Measurements from ENCODE around the gene TMEM8B.
"Not testable (repeated sequence)": the region's sequence is repeated elsewhere in the genome, so short reads cannot be mapped to it uniquely, and the experiment has no call there.

TMEM8B gene

DNA sequence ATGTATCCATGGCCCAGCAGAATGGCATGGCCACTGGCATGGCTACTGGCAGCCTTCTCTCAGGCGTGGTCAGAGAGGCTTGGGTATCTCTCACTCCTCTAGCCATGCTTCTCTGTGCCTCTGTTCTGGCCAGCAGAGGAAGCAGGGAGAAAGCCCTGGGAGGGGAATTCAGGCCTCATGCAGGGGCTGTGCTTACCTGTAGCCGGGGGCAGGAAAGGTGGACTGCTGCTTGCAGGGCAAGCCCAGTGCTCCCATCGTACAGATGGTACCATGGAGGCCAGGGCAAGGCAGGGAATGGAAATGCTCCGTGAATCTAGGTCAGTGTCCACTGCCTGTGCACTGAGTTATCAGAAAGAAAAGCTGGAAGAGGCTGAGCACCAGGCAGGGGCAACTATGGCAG is 38.5 kb downstream of the TMEM8B start:
- no peak for DNase-seq

DNA sequence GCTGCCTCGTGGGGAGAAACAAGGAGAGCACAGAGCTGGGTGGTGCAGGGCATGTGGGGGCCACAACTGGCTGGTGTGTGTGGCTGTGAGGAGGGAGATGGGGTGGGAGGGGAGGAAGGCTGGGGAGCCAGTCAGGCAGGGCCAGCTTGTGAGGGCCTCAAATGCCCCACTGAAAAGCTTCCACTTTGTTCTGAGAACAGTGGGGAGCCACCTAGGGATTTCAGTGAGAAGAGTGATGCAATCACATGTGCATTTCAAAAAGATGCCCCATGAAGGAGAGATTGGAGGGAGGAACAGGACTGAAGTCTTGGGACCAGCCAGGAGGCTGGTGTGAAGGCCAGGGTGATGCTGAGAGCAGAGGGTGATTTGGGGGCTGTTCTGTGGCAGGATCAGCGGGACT is 39.9 kb downstream of the TMEM8B start:
- no peak for DNase-seq

DNA sequence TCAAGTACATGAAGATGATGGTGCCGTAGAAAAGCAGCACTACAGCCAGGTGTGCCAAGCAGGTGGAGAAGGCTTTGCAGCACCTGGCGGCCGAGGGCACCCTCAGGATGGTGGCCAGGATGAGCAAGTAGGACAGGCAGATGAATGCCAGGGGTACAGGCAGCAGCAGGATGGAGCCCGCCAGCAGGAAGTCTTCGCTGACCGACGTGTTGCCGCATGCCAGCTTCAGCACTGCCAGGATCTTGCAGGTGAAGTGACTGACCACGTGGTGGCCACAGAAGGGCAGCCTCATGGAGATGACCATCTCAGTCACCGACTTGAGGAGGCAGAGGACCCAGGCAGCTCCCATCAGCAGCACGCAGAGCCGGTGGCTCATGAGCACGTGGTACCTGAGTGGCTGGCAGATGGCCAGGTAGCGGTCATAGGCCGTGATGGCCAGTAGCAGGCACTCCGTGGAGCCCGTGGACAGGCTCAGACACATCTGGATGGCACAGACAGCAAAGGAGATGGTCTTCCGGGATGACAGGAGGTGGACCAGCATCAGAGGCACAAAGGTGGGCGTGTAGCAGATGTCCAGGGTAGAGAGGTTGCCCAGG is 40.7 kb downstream of the TMEM8B start:
- DNase-seq: no peak

DNA sequence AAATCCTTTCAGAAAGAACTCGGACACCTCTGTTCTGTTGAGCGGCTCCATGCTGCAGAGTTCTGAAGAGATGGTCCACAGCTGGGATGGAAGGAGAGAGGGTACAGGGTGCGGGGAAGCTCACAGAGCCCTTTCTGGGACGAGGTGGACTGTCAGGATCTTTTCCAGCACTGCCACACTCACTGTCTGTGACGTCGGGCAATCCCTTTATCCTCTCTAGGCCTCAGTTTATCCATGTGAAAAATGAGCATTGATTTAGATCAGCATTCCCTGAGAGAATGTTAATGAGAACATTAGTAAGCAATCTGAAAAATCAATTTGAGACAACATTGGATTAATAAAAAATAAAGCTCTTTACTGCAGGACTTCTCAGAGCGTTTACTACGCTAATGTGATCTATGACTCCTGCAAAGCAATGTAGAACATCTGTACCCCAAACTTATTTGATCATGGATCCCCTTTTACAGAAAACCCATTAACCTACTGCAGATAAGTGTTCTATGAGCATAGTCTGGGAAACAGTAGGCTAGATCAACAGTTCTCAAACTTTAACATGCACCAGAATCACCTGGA is 41.4 kb downstream of the TMEM8B start, which contains the start of gene OR13J1:
Gene OR13J1 (minus strand): TSS at position 51 of the 573 bp plus-strand sequence. CDS start 0 bp downstream, at position 51.
- no peak for DNase-seq

DNA sequence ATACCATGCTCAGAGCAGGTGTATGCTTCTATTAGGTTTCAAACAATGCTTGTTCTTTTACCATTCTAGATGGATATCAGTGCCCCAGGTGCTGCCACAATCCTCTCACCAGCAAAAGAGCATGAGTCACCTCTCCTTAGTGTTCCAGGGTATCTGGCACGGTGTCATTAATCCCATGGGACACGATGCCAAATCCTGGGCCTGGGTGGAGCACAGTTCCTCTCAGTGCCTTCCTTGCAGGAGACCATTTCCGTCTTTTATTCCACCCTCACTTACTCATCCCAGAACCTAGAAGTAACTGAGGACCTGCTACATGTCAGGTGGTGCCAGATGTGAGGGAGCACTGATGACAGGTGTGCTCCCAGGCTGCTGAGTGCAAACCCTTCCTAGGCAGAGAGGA is 42.5 kb downstream of the TMEM8B start:
- no peak for DNase-seq

DNA sequence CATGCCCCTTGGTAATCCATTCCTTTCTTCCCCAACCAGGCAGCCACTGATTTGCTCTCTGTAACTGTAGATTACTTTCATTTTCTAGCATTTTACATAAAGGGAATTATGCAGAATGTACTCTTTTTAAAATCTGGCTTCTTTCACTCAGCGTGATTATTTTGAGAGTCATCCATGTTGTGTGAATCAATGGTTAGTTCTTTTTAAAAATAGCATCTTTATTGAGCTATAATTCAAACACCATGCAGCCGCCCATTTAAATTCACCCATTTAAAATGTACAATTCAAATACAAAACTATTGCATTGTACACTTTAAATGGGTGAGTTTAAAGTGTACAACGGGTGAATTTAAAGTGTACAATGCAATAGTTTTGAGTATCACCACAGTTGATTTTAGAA is 43.5 kb downstream of the TMEM8B start:
- DNase-seq: no peak

DNA sequence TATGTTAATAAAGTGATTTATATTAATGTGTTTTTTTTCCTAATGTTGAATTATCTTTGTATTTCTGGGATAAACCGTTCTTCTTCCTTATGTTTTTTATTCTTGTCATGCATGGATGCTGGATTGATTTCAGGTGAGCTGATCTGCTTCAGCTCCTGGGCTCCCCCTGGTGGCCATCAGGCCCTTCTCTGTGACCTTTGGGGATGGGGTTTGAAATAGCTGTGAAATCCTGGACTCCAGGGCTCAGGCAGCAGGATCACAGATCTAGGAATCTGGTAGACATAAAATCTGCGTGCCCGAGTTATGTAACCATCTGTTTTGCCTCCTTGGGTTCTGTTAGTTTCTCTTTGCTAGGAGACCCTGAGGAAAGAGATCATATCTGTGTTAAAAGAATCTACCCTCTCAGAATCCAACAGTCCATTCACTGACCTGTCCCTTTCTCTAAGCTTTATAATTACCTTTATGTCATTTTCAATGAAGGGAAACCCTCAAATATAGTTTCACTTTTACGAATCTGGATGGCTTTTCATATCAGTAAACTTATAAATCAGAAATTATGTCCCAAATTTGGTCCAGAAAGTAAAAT is 53.3 kb downstream of the TMEM8B start:
- peak; percentile 84 for DNase-seq

DNA sequence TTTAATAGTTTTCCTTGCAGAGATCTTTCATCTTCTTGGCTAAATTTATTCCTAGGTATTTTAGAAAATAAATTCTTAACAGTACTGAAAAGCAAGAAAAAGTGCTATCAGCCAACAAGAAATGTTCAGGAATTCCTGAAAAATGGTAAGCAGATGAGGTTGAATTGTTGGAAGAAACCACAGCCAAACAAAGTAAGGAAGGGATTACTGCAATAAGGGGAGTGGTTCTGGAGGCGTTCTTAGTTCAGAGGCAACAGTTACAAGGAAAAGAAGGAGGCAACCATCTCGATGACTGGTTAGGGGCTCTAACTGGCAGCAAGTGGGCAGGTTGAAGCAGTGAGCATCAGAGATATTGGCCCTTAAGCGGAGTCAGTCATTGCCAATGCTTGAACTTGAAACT is 54.0 kb downstream of the TMEM8B start:
- DNase-seq: no peak

DNA sequence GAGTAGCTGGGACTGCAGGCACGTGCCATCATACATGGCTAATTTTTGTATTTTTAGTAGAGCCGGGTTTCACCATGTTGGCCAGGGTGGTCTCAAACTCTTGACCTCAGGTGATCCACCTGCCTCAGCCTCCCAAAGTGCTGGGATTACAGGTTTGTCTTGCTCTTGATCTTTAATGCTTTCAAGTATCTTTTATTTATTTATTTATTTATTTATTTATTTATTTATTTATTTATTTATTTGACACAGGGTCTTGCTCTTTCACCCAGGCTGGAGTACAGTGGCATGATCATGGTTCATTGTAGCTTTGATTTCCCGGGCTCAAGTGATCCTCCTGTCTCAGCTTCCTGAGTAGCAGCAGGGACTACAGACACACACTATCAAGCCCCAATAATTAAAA is 55.9 kb downstream of the TMEM8B start:
- DNase-seq: not testable (repeated sequence)

DNA sequence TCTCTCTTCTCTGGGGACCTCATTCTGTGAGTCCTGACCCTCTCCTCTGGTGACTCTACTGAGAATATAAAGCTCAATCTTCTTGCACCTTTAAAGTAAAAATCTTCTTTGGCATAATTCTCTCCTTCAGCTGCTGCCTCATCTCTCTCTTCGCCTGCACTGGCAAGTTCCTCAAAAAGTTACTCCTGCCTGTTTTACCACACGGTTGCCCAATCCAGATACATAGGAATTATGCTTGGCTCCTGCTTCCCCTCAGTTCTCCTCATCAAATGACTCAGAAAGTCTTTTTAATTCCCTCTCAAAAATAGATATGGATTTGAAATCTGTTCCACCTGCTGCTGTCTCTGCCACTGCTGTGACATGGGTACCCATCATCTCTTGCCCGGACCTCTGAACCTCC is 62.6 kb downstream of the TMEM8B start:
- DNase-seq: no peak

DNA sequence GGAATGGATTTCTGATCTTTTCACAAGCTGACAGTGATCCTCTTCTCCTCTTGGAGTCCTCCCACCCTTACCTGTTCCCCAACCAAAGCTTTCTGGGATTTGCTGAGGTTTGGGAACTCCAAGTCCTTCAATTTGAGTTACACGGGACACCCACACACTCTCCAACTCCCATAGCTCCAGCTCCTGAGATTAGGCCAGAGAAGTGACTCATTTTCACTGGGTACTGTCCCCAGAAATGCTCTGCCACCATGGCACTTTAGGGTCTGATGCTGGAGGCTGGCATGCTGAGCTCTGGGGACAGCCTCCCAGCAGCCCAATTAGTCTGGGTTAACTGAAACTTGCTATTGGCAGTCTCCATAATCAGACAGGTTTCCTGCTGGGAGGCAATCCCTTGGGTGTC is 63.0 kb downstream of the TMEM8B start:
- no peak for DNase-seq

DNA sequence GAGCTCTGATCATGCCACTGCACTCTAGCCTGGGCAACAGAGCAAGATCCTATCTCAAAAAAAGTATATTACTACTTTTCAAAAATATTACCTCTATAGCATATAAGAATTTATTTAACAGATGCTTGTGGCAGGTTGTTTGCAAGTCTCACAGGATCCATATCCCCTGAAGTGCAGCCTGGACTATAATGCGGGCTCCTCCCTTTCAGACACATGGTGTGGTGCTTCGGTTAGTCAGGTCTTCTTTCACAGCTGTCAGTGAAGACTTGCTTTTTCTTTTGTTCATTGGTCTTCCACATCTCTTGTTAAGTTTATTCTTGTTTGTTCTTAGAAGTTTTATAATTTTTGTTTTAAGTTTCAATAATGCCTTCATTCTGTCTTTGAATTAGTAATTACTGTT is 67.5 kb downstream of the TMEM8B start:
- no peak for DNase-seq

DNA sequence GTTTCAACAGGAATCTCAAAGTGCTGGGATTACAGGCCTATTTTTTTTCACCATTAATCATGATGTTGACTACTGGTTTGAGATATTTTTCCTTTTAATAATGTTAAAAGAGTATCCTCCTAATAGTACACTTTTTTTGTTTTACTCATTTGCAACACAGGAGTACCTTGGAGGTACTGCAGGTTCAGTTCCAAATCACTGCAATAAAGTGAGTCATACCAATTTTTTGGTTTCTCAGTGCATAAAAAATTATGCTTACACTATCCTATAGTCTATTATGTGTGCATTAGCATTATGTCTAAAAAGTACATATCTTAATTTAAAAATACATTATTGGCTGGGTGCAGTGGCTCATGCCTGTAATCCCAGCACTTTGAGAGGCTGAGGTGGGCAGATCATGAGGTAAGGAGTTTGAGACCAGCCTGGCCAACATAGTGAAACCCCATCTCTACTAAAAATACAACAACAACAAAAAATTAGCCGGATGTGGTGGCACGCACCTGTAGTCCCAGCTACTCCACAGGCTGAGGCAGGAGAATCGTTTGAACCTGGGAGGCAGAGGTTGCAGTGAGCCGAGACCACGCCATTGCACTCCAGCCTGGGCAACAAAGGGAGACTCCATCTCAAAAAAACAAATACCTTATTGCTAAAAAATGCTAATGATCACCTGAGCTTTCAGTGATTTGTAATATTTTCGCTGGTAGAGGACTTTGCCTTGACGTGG is 68.5 kb downstream of the TMEM8B start:
- not testable (repeated sequence) for DNase-seq

DNA sequence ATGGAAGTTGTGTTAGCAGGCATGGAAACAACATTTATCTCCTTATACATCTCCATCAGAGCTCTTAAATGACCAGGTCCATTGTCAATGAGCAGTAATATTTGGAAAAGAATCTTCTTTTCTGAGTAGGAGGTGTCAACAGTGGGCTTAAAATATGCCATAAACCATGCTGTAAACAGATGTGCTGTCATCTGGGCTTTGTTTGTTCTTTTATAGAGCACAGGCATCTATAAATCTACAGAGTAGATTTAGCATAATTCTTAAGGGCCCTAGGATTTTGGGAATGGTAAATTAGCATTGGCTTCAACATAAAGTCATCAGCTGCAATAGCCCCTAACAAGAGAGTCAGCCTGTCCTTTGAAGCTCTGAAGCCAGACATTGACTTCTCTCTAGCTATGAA is 69.3 kb downstream of the TMEM8B start:
- no peak for DNase-seq

DNA sequence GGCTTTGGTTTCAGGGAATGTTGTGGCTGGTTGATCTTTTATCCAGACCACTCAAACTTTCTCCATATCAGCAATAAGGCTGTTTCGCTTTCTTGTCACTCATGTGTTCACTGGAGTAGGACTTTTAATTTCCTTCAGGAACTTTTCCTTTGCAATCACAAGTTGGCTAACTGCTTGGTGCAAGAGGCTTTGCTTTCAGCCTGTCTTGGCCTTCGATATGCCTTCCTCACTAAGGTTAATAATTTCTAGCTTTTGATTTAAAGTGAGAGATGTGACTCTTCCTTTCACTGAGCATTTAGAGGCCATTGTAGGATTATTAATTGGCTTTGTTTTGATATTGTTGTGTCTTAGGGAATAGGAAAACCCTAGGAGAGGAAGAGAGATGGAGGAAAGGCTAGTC is 70.0 kb downstream of the TMEM8B start:
- no peak for DNase-seq

DNA sequence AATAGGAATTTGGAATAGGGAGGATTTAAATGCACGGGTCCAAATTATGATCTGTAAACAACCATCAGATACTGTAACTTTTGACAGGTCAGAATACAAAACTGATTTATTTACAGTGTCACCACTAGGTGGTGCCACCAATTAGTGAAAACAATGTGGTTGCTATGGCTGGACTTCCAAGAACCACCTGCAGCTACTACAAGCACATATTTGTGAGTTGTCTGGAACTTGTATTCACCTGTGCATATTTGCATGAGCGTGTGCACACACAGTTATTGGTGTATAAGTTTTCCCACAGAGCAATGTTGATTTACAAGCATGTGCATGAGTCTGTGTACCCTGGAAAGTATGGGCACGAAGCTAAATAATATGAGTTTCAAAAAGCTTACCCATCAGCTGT is 74.0 kb downstream of the TMEM8B start:
- DNase-seq: no peak

DNA sequence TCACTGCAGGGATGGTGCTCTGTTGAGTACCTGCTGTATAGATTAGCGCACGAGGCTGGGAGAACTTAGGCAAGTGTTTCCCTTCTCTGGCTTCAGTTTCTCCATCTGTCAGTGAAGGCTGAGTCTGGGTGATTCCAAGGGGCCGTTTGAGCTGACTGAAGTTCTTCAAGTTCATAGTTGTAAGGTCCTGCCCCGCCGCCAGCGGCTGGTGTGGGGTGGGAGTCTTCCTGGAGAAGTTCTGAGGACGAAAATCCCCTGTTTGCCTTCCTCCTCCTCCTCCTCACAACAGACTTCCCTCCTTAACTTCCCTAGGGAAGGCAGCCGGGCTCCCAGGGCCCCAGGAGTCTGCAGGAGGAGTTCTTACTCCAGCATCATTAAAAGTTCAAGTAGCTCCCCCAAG is 75.3 kb downstream of the TMEM8B start:
- no peak for DNase-seq

DNA sequence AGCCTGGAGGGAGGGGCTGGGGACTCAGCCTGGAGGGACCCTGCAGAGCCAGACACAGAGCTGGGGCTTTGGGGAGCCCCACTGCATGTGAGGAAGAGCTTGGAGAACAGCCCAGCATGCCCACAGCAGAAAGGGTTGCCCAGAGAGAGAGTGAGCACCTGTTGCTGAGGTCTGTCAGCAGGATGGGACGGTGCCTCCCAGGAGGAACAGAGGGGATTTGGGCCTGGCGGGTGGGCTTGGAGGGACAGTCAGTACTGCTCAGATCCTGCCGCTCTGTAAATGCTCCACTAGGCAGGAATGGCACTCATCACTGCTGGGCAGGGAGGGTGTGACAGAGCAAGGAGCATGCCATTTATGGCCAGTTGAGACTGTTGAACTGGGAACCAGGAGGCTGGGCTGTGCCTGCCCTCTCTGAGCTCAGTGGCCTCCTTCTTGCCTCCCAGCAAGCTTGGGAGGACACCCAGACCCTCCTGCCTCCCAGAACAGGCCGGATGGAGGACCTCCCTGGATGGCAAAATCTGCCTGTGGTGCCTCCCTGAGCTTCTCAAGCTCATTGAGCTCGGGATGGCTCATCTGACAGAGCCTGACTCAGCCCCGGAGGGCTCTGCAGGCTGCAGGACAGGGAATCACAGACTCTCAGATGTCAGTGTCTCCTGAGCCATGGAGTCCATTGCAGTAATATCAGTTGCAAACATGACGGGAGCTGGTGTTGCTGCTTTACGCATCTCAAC is 76.2 kb downstream of the TMEM8B start:
- DNase-seq: no peak

DNA sequence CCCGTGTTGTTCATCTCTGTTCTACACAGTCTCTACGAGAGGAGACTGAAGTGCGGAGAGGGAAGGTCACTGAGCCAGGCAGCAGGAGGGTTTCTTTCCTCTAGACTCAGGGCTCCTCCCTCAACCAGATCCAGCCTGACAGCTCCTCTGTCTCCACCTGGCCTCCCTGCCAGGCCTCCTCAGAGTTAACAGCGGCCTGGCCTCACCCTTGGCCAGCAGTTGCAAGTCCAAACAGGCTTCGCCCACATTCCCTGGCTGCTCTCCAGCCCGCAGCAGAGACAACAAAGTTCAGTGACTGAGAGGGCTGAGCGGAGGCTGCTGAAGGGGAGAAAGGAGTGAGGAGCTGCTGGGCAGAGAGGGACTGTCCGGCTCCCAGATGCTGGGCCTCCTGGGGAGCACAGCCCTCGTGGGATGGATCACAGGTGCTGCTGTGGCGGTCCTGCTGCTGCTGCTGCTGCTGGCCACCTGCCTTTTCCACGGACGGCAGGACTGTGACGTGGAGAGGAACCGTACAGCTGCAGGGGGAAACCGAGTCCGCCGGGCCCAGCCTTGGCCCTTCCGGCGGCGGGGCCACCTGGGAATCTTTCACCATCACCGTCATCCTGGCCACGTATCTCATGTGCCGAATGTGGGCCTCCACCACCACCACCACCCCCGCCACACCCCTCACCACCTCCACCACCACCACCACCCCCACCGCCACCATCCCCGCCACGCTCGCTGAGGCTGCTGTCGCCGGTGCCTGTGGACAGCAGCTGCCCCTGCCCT is 77.1 kb downstream of the TMEM8B start, which contains the start of gene HRCT1:
Gene HRCT1 (plus strand): TSS at position 291 of the 768 bp plus-strand sequence. CDS start 86 bp downstream, at position 377.
- DNase-seq: no peak

DNA sequence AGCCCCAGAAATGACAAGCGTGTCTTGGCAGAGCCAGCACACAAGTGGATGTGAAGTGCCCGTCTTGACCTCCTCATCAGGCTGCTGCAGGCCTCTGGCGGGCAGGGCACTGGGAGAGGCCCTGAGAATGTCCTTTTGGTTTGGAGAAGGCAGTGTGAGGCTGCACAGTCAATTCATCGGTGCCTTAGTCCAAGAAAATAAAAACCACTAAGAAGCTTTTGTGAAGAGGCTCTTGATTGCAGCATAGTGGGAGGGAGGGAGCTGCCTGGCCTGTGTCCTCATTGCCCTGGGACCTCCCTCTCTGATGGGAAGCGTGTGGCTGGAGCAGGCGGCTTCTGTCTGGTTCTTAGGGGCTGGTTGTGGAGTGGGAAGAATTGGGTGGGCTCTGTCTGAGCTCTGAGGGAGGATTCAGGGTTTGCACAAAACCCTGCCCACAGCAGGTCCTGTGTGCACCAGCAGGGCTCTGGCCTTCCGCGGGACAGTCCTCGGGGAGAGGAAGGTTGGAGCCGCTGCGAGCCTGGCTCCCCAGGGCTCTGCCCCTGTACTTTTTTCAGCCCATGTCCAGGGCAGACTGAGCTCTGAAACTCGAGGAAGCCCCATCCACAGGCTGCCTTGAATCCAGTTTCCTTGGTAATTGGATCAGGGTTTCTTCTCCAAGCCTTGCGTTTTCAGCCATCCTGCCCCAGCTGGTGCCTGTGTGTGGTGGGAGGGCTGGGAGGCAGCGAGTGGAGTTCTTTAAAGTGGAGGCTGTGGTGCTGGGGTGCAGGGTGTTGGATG is 78.1 kb downstream of the TMEM8B start:
- no peak for DNase-seq

DNA sequence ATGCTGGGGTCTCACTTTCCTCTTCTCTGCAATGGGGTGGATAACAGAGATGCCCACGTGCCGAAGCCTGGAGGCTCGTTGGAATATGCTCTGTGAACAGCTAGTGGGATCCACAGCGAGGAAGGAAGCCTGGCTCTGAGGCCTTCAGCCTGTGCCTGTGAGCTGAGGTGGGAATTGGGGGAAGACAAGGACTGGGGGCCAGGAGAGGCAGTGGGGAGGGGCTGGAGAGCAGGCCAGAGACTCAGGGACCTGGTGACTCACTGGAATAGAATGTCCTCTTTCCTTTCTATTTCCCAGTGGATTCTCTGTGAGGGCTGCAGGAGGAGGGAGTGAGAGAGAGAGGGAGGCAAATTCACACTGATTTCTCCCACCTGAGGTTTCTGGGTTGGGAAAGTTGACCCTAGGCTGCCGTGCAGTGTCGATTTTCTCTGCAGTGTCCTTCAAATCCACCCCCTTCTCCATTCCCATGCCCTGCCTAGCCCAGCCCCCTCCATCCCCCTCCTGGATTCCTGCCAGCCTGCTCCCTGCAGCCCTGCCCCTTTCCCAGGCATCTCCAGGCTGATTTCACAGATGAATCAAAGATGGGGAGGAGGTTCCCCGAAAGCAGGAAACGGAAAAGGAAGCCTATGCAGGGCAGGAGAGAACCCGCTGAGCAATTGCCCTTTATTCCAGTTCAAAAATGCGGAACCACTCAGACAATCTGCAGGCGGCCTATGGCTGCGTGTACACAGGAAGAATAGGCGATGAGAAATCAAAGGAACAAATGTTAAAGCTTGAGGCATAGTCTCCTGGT is 78.9 kb downstream of the TMEM8B start:
- DNase-seq: no peak
